A673 (cell line): Measurements from ENCODE around the gene CLDN1. TPM values are rescaled to one million over a fixed set of nuclear protein-coding genes. Genes with fewer than 3 reads are reported as not detected.

Source experiments
- BruUV-seq: library from RNA; stranded (reverse); fragments of 400-500 nt; replicated peaks from 2 replicates; lab custom pipeline; 2021; lab: Mats Ljungman, UMichigan
- CTCF ChIA-PET: fragments of 300-600 bp; sonication (Branson Sonifier 250); formaldehyde crosslinking; loops from one replicate; lab custom pipeline; 2022; ENCODE audit warnings: antibody characterized with exemption; lab: Charles Lee
- POLR2A ChIA-PET: fragments of 300-600 bp; sonication (Branson Sonifier 250); formaldehyde crosslinking; loops from one replicate; lab custom pipeline; 2022; ENCODE audit warnings: antibody characterized with exemption; ENCODE audit not compliant: low non-redundant PET; lab: Charles Lee
- DNase-seq: peaks from one replicate; pipeline ENCODE4 v3.0.0-alpha.2; 2015; ENCODE audit warnings: low spot score
- H3K27ac ChIP-seq: fragments of 200-600 bp; sonication (generic); 2 replicates; pipeline ENCODE4 v1.5.1; 2016; ENCODE audit warnings: mixed run types, low read depth, mild to moderate bottlenecking, mixed read lengths, antibody characterized with exemption, low read length; ENCODE audit not compliant: poor library complexity, severe bottlenecking
- H3K27me3 ChIP-seq: fragments of 200-600 bp; sonication (generic); replicated peaks from 2 replicates; pipeline ENCODE4 v1.6.1; 2017; ENCODE audit warnings: mixed run types, low read depth, mild to moderate bottlenecking, mixed read lengths, antibody characterized with exemption, low read length; ENCODE audit not compliant: insufficient read depth, poor library complexity
- H3K36me3 ChIP-seq: fragments of 200-600 bp; sonication (generic); 2 replicates; pipeline ENCODE4 v1.6.1; 2016; ENCODE audit warnings: mixed run types, mild to moderate bottlenecking, mixed read lengths, antibody characterized with exemption, low read length; ENCODE audit not compliant: insufficient read depth, poor library complexity, severe bottlenecking
- H3K4me1 ChIP-seq: fragments of 200-600 bp; sonication (generic); 2 replicates; pipeline ENCODE4 v1.6.1; 2017; ENCODE audit warnings: mixed run types, mild to moderate bottlenecking, mixed read lengths, antibody characterized with exemption, low read length; ENCODE audit not compliant: insufficient read depth, poor library complexity, severe bottlenecking
- H3K4me3 ChIP-seq: fragments of 200-600 bp; sonication (generic); 2 replicates; pipeline ENCODE4 v1.5.1; 2016; ENCODE audit warnings: low read depth, mixed run types, mild to moderate bottlenecking, mixed read lengths, low read length; ENCODE audit not compliant: poor library complexity, severe bottlenecking
- H3K9me3 ChIP-seq: fragments of 200-600 bp; sonication (generic); 2 replicates; pipeline ENCODE4 v1.6.1; 2016; ENCODE audit warnings: mixed run types, low read depth, mild to moderate bottlenecking, mixed read lengths, antibody characterized with exemption, low read length; ENCODE audit not compliant: poor library complexity, severe bottlenecking
- EZH2 ChIP-seq: fragments of 200-600 bp; sonication (generic); IDR thresholded peaks from 2 replicates; pipeline ENCODE4 v1.6.1; 2017; ENCODE audit warnings: borderline replicate concordance, low read depth, mild to moderate bottlenecking, mixed read lengths, antibody characterized with exemption, low read length; ENCODE audit not compliant: poor library complexity, severe bottlenecking
- intact Hi-C: fragments of 100-400 bp; cut with micrococcal nuclease; formaldehyde crosslinking; loops from one replicate; pipeline ENCODE4 v1.10.0; 2022; ENCODE audit not compliant: unreplicated experiment
- total RNA-seq: library from RNA; stranded (reverse); gene quantifications from 2 replicates; pipeline ENCODE4 v1.2.3, GENCODE V29; 2021
- TF ChIP-seq, protein P1 (sequence below): fragments of 300-800, 200-600 bp; sonication (generic); conservative IDR thresholded peaks from 2 replicates; pipeline ENCODE4 v1.5.1; 2017; ENCODE audit warnings: low read depth, mild to moderate bottlenecking, antibody characterized with exemption, low read length, moderate library complexity, mixed read lengths

Gene CLDN1
- total RNA-seq, 1 experiment from 2014 or later = 184 TPM

DNA sequence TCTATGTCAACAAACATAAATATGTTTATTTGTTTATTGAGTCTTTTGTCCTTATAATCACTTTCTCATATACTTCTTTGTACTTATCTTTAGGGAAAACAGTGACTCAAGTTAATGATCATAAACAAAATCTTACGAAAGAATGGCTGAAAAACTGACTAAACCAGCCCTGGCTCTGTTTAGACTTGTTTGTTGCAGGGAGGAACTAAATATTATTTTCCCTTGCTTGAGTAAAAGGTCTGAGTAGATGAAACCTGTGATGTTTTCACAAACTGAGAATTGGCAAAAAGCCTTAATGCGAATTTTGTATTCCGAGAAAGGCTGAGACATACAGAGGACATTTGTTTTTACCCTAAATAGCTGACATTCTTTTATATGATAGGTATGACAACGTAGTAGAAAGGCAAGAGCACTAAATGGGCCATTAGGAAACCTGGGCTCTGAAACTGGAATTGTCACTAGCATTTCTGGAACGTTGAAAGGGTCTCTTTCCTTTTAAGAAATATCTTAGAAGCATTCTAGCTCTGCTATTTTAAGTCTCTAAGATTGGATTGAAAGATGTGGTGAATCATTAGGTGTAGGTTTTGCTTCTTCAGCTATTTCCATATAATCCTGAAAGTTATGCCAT is 47.5 kb upstream of the CLDN1 start:
- DNase-seq = no peak
- no peak overlapping the region for H3K27ac ChIP-seq
- CTCF ChIA-PET = no interaction called here
- no peaks in the 10 kb centered on the region for H3K9me3 ChIP-seq
- no peaks in the 10 kb centered on the region for H3K36me3 ChIP-seq
- intact Hi-C loops = no loop called here
- TF ChIP-seq EZH2 = no peak
- TF ChIP-seq, protein P1, sequence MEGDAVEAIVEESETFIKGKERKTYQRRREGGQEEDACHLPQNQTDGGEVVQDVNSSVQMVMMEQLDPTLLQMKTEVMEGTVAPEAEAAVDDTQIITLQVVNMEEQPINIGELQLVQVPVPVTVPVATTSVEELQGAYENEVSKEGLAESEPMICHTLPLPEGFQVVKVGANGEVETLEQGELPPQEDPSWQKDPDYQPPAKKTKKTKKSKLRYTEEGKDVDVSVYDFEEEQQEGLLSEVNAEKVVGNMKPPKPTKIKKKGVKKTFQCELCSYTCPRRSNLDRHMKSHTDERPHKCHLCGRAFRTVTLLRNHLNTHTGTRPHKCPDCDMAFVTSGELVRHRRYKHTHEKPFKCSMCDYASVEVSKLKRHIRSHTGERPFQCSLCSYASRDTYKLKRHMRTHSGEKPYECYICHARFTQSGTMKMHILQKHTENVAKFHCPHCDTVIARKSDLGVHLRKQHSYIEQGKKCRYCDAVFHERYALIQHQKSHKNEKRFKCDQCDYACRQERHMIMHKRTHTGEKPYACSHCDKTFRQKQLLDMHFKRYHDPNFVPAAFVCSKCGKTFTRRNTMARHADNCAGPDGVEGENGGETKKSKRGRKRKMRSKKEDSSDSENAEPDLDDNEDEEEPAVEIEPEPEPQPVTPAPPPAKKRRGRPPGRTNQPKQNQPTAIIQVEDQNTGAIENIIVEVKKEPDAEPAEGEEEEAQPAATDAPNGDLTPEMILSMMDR = no peak
- no peaks in the 10 kb centered on the region for H3K27me3 ChIP-seq
- no TSS peak for BruUV-seq
- peaks cover 8% of the 10 kb centered on the region for H3K4me1 ChIP-seq
- no peak overlapping the region for H3K4me3 ChIP-seq
- POLR2A ChIA-PET = no interaction called here

DNA sequence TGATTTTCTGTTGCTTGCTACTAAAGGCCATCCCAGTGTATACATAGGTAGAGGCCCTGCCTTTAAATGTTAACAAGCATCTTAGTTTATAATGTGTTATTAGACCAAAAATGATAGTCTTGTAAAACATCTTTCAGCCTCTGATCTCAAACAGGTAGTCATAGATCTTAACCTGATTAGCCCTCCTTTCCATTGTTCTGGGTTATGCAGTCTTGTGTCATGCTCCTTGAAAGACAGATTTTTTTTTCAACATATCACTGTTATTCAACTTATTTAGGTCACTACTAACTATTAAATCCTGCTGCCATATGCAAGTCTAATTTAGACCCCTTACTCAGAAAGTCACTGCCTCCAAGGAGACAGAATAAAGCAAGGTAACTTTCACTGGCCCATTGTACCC is 46.6 kb upstream of the CLDN1 start:
- H3K4me3 ChIP-seq = no peak overlapping the region
- no peaks in the 10 kb centered on the region for H3K4me1 ChIP-seq
- no TSS peak for BruUV-seq
- no peaks in the 10 kb centered on the region for H3K36me3 ChIP-seq
- no peaks in the 10 kb centered on the region for H3K27me3 ChIP-seq
- CTCF ChIA-PET = no interaction called here
- POLR2A ChIA-PET = no interaction called here
- TF ChIP-seq, protein P1 = no peak
- no peak for TF ChIP-seq EZH2
- H3K9me3 ChIP-seq = no peaks in the 10 kb centered on the region
- no peak for DNase-seq
- no peak overlapping the region for H3K27ac ChIP-seq
- intact Hi-C loops = no loop called here

DNA sequence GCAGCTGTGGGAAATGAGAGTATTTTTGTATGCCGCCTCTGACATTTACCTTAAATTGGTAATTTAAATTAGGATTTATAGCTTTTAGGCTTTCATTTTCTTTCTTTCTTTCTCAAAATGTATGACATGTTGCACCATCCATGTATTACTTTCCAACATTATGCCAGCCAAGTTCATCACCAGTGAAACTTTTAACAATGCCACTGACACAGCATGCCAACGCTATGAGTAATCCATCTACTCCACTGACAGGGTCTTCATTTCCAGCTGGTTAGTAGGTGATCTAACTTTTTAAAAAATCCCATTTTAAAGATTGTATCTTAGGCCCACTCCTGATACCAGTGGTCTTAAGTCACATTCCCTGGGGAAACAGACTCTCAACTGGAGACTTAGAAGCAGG is 43.9 kb upstream of the CLDN1 start:
- intact Hi-C loops = no loop called here
- no peak overlapping the region for H3K27ac ChIP-seq
- H3K36me3 ChIP-seq = no peaks in the 10 kb centered on the region
- no TSS peak for BruUV-seq
- peak; percentile 41 for DNase-seq
- no peak overlapping the region for H3K4me3 ChIP-seq
- TF ChIP-seq, protein P1 = no peak
- no peak for TF ChIP-seq EZH2
- ChIA-PET CTCF (no interaction called here), POLR2A (no interaction called here)
- H3K9me3 ChIP-seq = no peaks in the 10 kb centered on the region
- H3K27me3 ChIP-seq = no peaks in the 10 kb centered on the region
- no peaks in the 10 kb centered on the region for H3K4me1 ChIP-seq
